ENCODE measurements around the gene MRGPRX2. TPM values are rescaled to one million over a fixed set of nuclear protein-coding genes. Genes with fewer than 3 reads are reported as not detected.

The MRGPRX2 gene
- total RNA-seq, 2 donors from 2014 or later, result not detected

- no peak overlapping the region for H3K4me3 ChIP-seq
- H3K4me1 ChIP-seq, result no peaks in the 10 kb centered on the region
- no peaks in the 10 kb centered on the region for H3K36me3 ChIP-seq
- DNase-seq (ENCODE audit: low spot score), result no peak
- no peak overlapping the region for H3K27ac ChIP-seq
- no peaks in the 10 kb centered on the region for H3K9me3 ChIP-seq
- no peaks in the 10 kb centered on the region for H3K27me3 ChIP-seq
- TF ChIP-seq, protein P1, sequence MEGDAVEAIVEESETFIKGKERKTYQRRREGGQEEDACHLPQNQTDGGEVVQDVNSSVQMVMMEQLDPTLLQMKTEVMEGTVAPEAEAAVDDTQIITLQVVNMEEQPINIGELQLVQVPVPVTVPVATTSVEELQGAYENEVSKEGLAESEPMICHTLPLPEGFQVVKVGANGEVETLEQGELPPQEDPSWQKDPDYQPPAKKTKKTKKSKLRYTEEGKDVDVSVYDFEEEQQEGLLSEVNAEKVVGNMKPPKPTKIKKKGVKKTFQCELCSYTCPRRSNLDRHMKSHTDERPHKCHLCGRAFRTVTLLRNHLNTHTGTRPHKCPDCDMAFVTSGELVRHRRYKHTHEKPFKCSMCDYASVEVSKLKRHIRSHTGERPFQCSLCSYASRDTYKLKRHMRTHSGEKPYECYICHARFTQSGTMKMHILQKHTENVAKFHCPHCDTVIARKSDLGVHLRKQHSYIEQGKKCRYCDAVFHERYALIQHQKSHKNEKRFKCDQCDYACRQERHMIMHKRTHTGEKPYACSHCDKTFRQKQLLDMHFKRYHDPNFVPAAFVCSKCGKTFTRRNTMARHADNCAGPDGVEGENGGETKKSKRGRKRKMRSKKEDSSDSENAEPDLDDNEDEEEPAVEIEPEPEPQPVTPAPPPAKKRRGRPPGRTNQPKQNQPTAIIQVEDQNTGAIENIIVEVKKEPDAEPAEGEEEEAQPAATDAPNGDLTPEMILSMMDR (IDR thresholded peaks at IDR 0.05), result no peak
These were observed 13.2 kb upstream of the MRGPRX2 start for GRCh38 chr11:19073454-19074415.

GRCh38 chr11:19072464-19072863, 11.9 kb upstream of the MRGPRX2 start:
- no peak for DNase-seq (ENCODE audit: low spot score)
- no peaks in the 10 kb centered on the region for H3K9me3 ChIP-seq
- no peak overlapping the region for H3K4me3 ChIP-seq
- H3K4me1 ChIP-seq, result no peaks in the 10 kb centered on the region
- H3K27ac ChIP-seq, result no peak overlapping the region
- H3K27me3 ChIP-seq, result no peaks in the 10 kb centered on the region
- TF ChIP-seq, protein P1 (IDR thresholded peaks at IDR 0.05), result no peak
- H3K36me3 ChIP-seq, result no peaks in the 10 kb centered on the region

DNA sequence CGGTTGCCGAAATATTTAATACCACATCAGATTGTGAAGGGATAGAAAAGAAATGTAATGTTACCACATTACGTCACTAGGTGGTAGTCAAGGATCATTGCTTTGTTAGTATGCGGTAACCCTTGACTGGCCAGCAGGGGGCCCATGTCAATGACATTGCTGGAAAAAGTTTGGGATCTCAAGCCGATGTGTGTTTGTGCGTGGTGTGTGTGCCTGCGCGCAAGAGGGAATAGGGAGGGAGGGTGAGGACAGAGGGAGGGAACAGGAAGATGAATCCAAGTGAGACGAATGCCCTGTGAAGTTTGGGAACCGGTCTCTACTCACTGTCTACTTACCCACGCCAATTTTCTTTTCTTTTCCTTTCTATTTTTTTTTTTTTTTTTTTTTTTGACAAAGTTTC, 10.7 kb upstream of the MRGPRX2 start:
- H3K4me1 ChIP-seq, result no peaks in the 10 kb centered on the region
- H3K9me3 ChIP-seq, result no peaks in the 10 kb centered on the region
- no peak overlapping the region for H3K4me3 ChIP-seq
- peak; percentile 74 for DNase-seq (ENCODE audit: low spot score)
- TF ChIP-seq, protein P1 (IDR thresholded peaks at IDR 0.05), result peak; percentile 77 to 93
- no peak overlapping the region for H3K27ac ChIP-seq
- no peaks in the 10 kb centered on the region for H3K27me3 ChIP-seq
- H3K36me3 ChIP-seq, result no peaks in the 10 kb centered on the region

DNA sequence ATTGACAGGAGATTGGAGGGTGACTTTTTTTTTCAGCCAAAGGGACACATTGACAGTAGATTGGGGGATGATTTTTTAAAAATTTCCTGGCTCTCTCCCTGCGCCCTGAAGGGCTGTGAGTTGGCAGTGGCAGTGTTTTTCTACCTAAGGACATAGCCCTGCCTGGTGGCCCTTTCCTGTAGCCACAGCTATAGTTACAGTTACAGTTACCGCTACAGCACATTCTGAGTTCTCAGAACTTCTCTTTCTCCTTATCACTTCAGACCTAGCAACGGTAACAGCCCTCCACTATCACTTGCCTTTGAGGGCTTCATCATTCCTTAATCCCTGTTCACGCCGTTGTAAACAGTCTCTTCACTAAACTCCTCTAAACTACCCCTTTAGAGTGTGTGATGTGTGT, 684 bp downstream of the MRGPRX2 start:
- Histone ChIP-seq H3K4me3 (no peak overlapping the region), H3K27ac (no peak overlapping the region), H3K36me3 (no peaks in the 10 kb centered on the region), H3K9me3 (no peaks in the 10 kb centered on the region), H3K27me3 (no peaks in the 10 kb centered on the region), H3K4me1 (no peaks in the 10 kb centered on the region)
- no peak for DNase-seq (ENCODE audit: low spot score)
- TF ChIP-seq, protein P1 (IDR thresholded peaks at IDR 0.05), result peak in 1 of 2 donors; percentile 35

- no peaks in the 10 kb centered on the region for H3K9me3 ChIP-seq
- no peaks in the 10 kb centered on the region for H3K36me3 ChIP-seq
- TF ChIP-seq, protein P1 (IDR thresholded peaks at IDR 0.05), result no peak
These were observed 4.6 kb downstream of the MRGPRX2 start for GRCh38 chr11:19055905-19056304.

More at GRCh38 chr11:19055905-19056304, 4.6 kb downstream of the MRGPRX2 start:
- Histone ChIP-seq H3K4me3 (no peak overlapping the region), H3K27ac (no peak overlapping the region), H3K27me3 (no peaks in the 10 kb centered on the region), H3K4me1 (no peaks in the 10 kb centered on the region)
- no peak for DNase-seq (ENCODE audit: low spot score)
